Measurements from ENCODE around the gene ZNF611. TPM values are rescaled to one million over a fixed set of nuclear protein-coding genes. Genes with fewer than 3 reads are reported as not detected.
A peak's percentile ranks its signal among the peaks of the same experiment; 100 is the strongest.

Gene ZNF611
- polyA plus RNA-seq, 1 of the 3 experiments (the other 2 are of a cell fraction) = 2.6 TPM

GRCh38 chr19:52692431-52693008, 42.3 kb downstream of the ZNF611 start (continued):
- no peak for TF ChIP-seq SMC3 (IDR thresholded peaks at IDR 0.05; ENCODE audit: low read depth, low read length)
- no peak for TF ChIP-seq NRF1 (IDR thresholded peaks at IDR 0.05; ENCODE audit: low read depth, low read length)
- no peak for TF ChIP-seq REST (IDR thresholded peaks at IDR 0.05; ENCODE audit: low read depth, low read length)
- TF ChIP-seq GATA2 (CRISPR knock-in tag; IDR thresholded peaks at IDR 0.05) = no peak

- Histone ChIP-seq H3K4me2 (no peak overlapping the region), H2AFZ (ENCODE audit: low read depth) (no peak overlapping the region)
- POLR2A ChIA-PET = no interaction called here
These were observed 43.1 kb downstream of the ZNF611 start for GRCh38 chr19:52691737-52692136.

GRCh38 chr19:52691215-52691610, 43.6 kb downstream of the ZNF611 start:
- H3K27me3 ChIP-seq (ENCODE audit: insufficient read depth) = no peaks in the 10 kb centered on the region
- H3K9me2 ChIP-seq = no peaks in the 10 kb centered on the region
- peaks cover 10% of the 10 kb centered on the region for H3F3A ChIP-seq (replicated peaks; ENCODE audit: insufficient read depth)
- peaks cover 0 to 3% of the 10 kb centered on the region in 2 experiments; a peak in 1 of 4 replicates for H3K4me1 ChIP-seq (ENCODE audit: control insufficient read depth in 1 of 2, insufficient read depth in 2 of 2, low read depth in 1 of 2, low read length in 1 of 2)
- H3K9ac ChIP-seq = 0 out of 2 replicates have a peak overlapping the region, but pooled peaks have one; percentile 41
- peak overlapping the region; percentile 94 for H2AFZ ChIP-seq (ENCODE audit: low read depth)
- ChIA-PET CTCF (interaction anchor here (1.0 kb wide), 1 partner anchor 10 kb away, joined by 3 read pairs; no protein-coding TSS in a partner anchor), POLR2A (no interaction called here)
- H3K79me2 ChIP-seq (ENCODE audit: insufficient read depth) = peaks cover 29% of the 10 kb centered on the region; the same call in 1 of the 2 replicates
- H3K9me3 ChIP-seq = no peaks in the 10 kb centered on the region
- no peaks in the 10 kb centered on the region for H4K20me1 ChIP-seq (ENCODE audit: insufficient read depth)
- H3K27ac ChIP-seq (ENCODE audit: low read depth in 2 of 2, low read length in 1 of 2) = peak overlapping the region in 1 of 2 experiments; percentile 73; a peak in 2 of 4 replicates
- WGBS (ENCODE audit: low lambda C conversion rate) = 77% methylated on average over 15 of the region's 15 CpGs
- H3K4me3 ChIP-seq (ENCODE audit: low read depth in 2 of 2, low read length in 1 of 2) = no peak overlapping the region
- H3K36me3 ChIP-seq (replicated peaks in 1 of 2; ENCODE audit: control insufficient read depth in 1 of 2, insufficient read depth in 2 of 2, low read length in 1 of 2) = no peaks in the 10 kb centered on the region
- no peak for DNase-seq
- H3K4me2 ChIP-seq = peak overlapping the region; percentile 93; the same call in 1 of the 2 replicates
- no peak for TF ChIP-seq REST (IDR thresholded peaks at IDR 0.05; ENCODE audit: low read depth, low read length)

More at GRCh38 chr19:52691737-52692136, 43.1 kb downstream of the ZNF611 start:
- Histone ChIP-seq H3K9me2 (no peaks in the 10 kb centered on the region), H3K27me3 (ENCODE audit: insufficient read depth) (no peaks in the 10 kb centered on the region), H3K4me1 (ENCODE audit: control insufficient read depth in 1 of 2, insufficient read depth in 2 of 2, low read depth in 1 of 2, low read length in 1 of 2) (peaks cover 0 to 3% of the 10 kb centered on the region in 2 experiments; a peak in 1 of 4 replicates), H3K36me3 (replicated peaks in 1 of 2; ENCODE audit: control insufficient read depth in 1 of 2, insufficient read depth in 2 of 2, low read length in 1 of 2) (no peaks in the 10 kb centered on the region), H3K79me2 (ENCODE audit: insufficient read depth) (peaks cover 26% of the 10 kb centered on the region; the same call in 1 of the 2 replicates), H3K9me3 (no peaks in the 10 kb centered on the region), H3K4me3 (ENCODE audit: low read depth in 2 of 2, low read length in 1 of 2) (no peak overlapping the region), H3K9ac (no peak overlapping the region), H3F3A (replicated peaks; ENCODE audit: insufficient read depth) (peaks cover 10% of the 10 kb centered on the region), H4K20me1 (ENCODE audit: insufficient read depth) (no peaks in the 10 kb centered on the region), H3K27ac (ENCODE audit: low read depth in 2 of 2, low read length in 1 of 2) (no peak overlapping the region)
- WGBS (ENCODE audit: low lambda C conversion rate) = 33% methylated on average over 2 of the region's 2 CpGs
- TF ChIP-seq SMC3 (IDR thresholded peaks at IDR 0.05; ENCODE audit: low read depth, low read length) = no peak
- no peak for TF ChIP-seq SIN3A (IDR thresholded peaks at IDR 0.05; ENCODE audit: borderline replicate concordance, low read depth, low read length)
- CTCF ChIA-PET = no interaction called here
- no peak for DNase-seq

Data from SK-N-SH (cell line).